ENCODE results near the gene TICRR.

The TICRR gene

DNA sequence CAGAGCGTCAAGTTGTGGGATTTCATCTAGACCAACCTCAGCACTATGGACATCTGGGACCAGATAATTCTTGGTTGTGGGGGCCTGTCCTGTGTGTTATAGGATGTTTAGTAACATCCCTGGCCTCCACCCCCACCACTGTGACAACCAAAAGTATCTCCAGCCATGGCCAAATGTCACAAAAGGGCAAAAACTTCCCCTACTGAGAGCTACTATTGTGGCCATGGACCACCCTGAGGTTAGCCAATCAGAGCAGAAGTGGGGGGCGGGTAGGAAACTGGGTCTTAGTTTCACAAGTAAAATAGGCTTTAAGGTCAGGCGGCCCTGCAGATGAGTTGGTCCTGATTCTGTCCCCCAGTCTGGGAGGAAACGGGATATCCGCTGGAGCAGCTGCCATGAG lies 54.6 kb downstream of the TICRR start:
- no peak for DNase-seq (ENCODE audit: low read depth in 2 of 2)

DNA sequence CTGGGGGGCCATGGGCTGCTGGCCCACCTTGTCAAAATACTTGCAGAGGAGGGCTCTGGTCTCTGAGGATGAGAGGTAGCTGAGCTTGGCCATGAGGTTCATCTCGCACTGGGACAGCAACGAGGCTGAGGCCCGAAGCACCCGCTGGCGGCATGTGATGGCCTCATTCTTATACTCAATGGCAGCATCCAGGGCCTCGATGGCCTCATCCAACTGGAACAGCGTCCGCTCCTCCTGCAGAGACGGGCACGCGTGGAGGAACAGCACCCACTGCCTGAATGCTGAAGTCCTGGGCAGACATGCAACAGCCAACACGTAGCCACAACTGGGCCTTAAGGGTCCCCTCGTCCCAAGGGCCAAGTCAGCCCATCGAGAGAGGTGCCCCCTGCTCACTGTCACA lies 55.0 kb downstream of the TICRR start:
- DNase-seq (ENCODE audit: low read depth in 2 of 2): no peak

GRCh38 chr15:89630974-89631901 lies 56.0 kb downstream of the TICRR start:
- DNase-seq (ENCODE audit: low read depth in 2 of 2): no peak

DNA sequence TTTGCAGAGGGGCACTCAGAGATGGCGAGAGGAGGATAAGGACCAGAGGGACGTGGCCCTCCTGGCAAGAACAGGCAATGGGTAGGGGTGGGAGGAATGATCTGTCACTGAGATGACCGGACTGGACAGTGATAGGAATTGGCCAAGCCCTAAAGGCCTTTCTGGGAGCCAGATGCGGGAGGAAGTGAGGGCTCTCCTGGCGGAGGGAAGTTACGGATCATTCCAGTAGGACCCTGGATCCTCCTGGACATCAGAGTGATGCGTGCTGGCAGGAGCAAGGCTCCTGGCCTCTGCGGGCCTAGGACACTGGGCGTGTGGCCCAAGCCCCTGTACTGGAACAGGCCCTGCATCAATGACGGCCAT lies 56.6 kb downstream of the TICRR start:
- DNase-seq (ENCODE audit: low read depth in 2 of 2): no peak

DNA sequence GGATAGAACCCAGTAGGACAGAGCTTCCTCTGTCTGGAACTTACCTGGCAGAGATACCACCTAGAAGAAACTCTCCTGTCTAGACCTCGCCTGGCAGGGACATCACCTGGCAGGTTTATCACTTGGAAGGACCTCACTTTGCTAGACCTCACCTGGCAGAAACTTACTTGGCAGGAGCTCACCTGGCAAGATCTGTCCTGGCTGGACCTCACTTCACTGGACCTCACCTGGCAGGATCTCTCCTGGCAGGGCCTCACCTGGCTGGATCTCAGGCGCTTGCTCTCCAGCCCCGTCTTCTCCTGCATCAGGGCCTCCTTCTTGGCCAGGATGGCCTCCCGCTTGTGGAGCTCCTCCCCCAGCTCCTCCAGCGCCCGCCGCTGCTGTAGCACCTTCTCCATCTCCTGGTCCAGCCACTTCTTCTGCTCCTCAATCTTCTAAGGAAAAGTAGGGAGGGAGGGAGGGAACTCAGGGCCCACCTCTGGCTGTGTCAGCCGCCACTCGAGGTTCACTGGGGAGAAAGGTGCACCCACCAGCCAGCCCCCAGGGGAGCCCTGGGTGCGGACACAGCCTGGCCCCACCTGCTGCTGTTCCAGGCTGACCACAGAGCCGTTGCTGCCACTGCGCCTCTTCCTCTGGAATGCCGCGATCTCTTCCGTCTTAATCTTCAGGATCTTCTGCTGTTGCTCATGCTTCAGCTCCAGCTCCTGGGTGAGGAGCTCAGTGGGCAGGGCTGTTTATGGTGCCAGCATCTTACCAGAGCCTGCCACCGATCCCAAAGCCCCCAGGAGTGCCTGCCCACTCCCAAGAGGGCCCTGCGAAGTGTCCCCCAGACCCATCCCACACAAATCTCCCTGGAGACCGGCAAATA lies 57.5 kb downstream of the TICRR start:
- DNase-seq (ENCODE audit: low read depth in 2 of 2): no peak

DNA sequence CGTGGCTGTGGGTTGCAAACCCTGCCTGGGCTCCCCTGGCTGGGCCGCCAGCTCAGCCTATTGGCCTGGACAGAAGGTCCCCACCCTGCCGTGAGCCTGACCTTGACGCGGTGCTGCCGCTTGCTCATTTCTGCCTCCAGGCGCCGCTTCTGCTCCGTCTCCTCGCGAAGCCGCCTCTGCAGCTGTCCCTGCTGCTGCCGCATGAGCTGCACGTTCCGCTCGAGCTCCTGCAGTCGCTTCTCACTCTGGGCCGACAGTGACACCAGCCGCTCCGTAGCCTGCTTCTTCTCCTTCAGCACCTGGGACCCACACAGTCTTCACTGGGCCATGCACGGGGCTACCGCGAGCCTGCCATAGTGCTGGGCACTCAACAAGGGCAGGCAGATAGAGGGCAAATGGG lies 58.3 kb downstream of the TICRR start:
- DNase-seq (ENCODE audit: low read depth in 2 of 2): no peak

DNA sequence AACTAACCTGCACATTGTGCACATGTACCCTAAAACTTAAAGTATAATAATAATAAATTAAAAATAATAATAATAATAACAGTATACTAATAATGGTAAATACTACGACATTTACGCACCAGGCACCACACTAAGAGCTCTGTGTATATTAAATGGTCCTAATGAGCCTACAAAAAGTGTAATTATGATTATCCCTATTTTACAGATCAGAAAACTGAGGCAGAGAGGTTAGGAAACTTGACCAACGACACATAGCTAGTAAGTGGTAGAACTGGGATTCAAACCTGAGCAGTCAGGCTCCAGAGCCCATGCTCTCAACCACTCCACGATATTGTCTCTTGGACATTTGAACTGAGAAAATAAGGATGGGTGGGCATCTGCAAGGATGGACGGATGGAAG lies 65.0 kb downstream of the TICRR start:
- DNase-seq (ENCODE audit: low read depth in 2 of 2): no peak

DNA sequence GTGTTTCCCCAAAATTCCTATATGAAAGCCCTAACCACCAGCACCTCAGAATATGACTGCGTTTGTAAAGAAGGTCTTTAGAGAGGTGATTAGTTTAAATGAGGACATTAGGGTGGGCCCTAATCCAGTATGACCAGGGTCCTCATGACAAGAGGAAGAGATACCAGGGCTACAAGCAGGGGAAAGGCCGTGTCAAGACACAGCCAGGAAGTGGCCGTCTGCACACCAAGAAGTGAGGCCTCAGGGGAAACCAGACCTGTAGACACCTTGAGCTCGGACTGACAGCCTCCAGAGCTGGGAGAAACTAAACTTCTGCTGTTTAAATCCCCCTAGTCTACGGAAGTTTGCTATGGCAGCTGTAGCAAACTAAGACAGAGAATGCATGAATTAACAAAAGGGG lies 65.8 kb downstream of the TICRR start:
- no peak for DNase-seq (ENCODE audit: low read depth in 2 of 2)

- no peak for DNase-seq (ENCODE audit: low read depth in 2 of 2)
Measured at GRCh38 chr15:89642106-89642505, 66.8 kb downstream of the TICRR start.

GRCh38 chr15:89645680-89646079 lies 70.4 kb downstream of the TICRR start:
- DNase-seq (ENCODE audit: low read depth in 2 of 2): no peak

DNA sequence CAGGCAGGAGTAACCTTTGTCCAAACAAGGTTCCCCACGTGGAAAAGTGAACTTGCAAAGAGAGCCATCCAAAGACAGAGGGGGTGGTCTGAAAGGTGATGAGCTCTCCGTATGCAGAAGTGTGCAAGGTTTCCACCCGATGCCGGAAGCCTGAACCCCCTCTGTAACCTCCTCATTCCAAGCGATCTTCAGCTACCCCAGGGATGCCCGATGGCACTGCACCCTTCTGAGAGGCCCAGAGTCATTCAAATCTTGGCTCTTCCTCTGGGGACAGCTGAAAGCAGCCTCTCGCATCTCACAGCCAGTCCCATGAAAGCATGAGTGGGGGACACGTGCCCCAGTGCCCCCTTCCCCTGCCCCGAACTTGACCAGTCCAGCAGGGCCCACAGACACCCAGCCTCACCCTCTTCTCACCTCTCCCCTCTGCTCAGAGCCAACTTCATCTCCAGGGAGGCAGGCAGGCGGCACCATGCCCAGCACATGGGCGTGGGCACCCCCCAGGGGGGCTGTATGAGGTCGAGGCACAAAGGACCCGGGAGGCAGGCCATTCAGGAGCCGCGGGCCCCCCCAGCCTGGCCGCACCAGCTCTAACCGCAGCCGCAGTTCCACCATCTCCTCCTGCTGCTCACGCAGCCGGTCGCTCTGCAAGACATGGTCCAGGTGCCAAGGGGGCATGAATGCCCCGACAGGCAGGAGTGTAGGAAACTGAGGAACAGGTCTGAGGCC lies 71.3 kb downstream of the TICRR start:
- no peak for DNase-seq (ENCODE audit: low read depth in 2 of 2)

DNA sequence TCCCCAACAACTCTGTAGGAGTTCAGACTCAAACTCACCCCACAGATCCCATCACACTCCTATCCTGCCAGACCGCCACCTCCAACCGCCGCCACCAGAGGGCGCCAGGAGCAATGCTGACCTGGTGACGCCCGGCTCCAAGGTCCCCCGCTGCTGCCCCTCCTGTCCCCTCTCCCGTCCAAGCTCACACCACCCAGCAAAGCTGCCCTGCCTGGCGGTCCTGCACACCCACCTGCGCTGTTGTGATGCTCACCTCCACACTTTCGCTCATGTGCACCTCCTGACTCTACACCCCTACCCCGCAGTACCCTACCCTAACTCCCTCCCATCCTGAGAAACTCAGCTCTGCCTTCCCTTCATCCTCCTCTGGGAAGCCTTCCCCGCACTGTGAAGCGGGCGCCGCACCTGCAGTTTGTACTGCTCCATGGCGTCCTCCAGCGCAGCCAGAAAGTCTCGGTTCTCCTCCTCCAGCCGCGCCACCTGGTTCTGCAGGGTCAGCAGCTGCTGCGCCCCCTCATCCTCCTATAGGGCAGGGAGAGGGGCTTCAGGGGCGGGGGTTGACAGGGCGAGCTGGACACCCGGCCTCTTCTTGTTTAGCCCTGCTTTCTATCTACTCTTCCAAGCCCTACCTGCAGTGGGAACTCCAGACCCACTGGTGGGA lies 72.1 kb downstream of the TICRR start:
- peak; percentile 29 to 35 for DNase-seq (ENCODE audit: low read depth in 2 of 2)

DNA sequence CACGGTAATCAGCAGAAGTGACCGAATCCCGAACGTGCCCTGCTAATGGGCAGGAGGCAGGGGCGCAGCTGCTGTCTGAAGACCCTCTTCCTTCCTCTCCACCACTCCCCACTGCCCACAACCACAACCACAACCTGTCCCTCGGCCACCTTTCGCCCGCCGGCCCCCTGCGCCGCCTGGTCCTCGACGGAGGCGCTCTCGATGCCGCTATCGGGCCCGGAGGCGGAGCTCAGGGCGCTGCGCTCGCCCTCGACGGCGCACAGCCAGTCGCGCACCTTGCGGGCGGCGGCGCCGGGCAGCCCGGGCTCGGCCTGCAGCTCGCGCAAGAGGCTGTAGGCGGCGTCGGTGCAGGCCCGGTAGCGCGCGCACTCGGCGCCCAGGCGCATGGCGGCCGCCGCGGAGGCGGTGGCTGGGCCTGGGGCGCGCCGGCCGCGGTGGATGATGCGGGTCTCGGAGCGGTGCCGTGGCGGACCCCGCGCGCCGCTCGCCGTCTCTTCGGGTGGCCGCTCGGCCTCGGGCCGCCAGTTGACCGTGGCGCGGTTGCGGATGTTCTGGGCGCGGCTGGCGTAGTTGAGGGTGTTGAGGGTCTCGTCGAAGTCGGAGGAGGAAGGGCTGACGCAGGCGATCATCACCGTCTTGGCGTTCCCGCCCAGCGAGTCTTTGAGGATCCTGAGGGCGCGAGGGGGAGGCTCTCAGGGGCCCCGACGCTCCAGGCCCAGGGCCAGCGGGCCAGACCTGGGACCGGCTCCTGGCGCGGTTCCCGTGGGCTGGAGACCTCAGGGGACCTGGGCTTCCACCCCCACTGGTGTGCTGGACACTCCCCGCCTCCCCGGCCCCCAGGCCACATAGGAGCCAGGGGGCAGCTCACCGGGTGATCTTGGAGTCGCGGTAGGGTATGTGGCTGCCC lies 73.1 kb downstream of the TICRR start:
- DNase-seq (ENCODE audit: low read depth in 2 of 2): no peak

- DNase-seq (ENCODE audit: low read depth in 2 of 2): no peak
Measured at GRCh38 chr15:89649013-89649625, 73.8 kb downstream of the TICRR start.

DNA sequence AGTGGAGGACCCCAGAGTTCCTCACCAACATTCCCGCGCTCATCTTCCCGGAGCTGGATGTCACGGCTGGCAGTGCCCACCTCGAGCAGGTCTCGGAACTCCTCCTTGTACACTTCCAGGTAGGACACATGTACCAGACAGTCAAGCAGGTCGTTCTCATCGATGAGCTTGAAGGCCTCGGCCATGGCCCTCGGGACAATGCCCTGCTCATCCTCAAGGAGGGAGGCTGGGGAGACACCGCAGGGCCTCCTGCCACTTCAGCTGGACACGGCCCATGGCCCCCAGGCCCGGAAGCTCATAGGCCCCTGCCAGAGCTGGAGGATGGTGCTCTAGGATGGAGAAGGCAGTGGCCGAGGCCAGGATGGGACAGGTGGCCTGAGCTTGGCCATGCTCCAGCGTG lies 74.4 kb downstream of the TICRR start:
- DNase-seq (ENCODE audit: low read depth in 2 of 2): no peak

- no peak for DNase-seq (ENCODE audit: low read depth in 2 of 2)
Measured at GRCh38 chr15:89652131-89652530, 76.9 kb downstream of the TICRR start.

- no peak for DNase-seq (ENCODE audit: low read depth in 2 of 2)
Measured at GRCh38 chr15:89652666-89653065, 77.4 kb downstream of the TICRR start.

DNA sequence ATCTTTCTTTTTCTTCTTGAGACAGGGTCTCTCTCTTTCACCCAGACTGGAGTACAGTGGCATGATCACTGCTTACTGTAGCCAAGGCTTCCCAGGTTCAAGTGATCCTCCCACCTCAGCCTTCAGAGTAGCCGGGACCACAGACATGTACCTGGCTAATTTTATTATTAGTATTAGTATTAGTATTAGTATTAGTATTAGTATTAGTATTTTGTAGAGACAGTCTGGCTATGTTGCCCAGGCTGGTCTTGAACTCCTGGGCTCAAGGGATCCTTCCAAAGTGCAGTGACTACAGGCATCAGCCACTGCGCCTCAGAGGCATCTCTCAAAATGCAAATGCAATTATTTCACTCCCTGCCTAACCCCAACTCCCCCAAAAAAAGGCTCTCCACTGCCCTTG lies 78.3 kb downstream of the TICRR start:
- DNase-seq (ENCODE audit: low read depth in 2 of 2): no peak

GRCh38 chr15:89654301-89654761 lies 79.1 kb downstream of the TICRR start:
- DNase-seq (ENCODE audit: low read depth in 2 of 2): no peak

All from stimulated activated CD8-positive, alpha-beta memory T cell treated with anti-CD3 and anti-CD28 coated beads, Interleukin-7, amount 100 ng/mL, for 4 hours (primary cell).